Measurements from ENCODE around the gene ST6GALNAC3.

ST6GALNAC3 gene

GRCh38 chr1:76256289-76257223 is 182.0 kb downstream of the ST6GALNAC3 start:
- no peak for DNase-seq

- no peak for DNase-seq
These were observed 183.3 kb downstream of the ST6GALNAC3 start for GRCh38 chr1:76257823-76258222.

GRCh38 chr1:76259270-76259669 is 184.7 kb downstream of the ST6GALNAC3 start:
- no peak for DNase-seq

- DNase-seq, result no peak
These were observed 185.7 kb downstream of the ST6GALNAC3 start for GRCh38 chr1:76260279-76260678.

DNA sequence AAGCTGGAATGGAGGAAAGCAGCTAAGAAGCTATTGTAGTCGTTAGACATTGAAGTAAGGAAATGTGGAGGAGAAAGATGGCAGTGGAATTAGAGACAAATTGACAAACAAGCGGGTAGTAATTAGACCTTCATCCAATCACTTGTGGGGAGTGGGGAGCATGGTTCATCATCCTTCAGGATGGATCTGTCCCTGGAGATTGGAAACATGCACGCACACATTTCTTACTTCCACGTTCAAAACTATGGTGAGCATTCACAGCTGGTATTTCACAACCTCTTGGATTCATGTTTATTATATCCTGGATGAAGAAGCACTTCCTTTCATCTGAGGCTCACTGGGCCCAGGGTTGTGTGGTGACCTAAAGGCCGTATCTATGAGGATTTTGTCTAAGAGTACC is 188.1 kb downstream of the ST6GALNAC3 start:
- DNase-seq, result no peak

DNA sequence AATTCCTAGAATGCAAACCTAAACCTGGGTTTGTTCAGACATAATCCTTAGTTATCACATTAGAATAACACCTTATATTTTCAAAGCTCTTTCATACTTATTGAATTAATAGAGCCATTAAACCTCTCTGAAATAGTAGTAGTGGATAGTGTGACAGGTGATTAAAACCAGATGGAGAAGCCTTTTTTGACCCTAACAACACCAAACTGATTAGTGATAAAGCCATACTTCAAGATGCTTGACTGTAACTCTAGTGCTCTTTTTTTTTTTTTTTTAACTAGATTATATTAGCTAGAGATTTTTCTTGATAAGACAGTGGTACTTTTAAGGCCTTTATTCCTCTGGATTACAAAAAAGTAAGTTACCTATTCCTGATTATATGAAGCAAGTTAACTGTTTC is 190.1 kb downstream of the ST6GALNAC3 start:
- DNase-seq, result no peak

GRCh38 chr1:76266762-76267161 is 192.2 kb downstream of the ST6GALNAC3 start:
- DNase-seq, result no peak

- no peak for DNase-seq
These were observed 193.1 kb downstream of the ST6GALNAC3 start for GRCh38 chr1:76267631-76268030.

DNA sequence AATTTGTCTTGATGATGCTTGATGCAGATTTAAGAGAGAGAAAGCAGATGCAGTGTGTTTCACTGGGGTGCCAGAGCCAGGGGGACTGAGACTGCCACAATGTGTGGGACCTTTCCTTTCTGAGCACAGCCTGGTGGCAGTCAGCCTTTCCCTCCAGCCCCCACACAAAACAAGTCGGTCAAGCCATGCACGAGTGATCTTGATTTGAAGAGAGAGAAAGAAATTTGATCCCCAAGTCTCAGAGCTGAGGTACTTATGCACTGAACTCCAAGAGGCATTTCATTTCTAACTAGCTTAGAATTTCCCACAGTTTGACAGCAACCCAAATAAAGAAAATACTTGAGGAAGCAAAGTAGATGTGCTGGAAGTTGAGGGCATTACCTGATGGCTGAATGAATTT is 193.8 kb downstream of the ST6GALNAC3 start:
- DNase-seq, result no peak

DNA sequence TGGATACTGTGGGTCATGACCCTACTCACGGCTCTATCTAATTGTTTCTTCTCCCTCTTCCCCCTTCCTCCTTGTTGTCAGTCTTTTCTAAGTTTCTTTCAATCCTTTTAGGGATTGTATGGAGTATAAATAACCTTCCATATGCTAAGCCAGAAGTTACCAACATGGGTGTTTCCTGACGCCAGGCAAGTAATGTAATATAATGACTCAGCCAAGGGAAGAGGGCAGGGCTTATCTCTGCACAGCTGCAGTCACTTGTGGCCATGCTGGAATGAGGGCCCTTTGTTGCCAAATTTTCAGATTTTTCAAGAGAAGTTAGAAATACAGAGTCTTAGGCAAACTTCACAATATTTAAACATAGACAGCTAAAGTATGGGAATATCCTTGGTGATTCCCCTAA is 194.6 kb downstream of the ST6GALNAC3 start:
- peak; percentile 4 for DNase-seq

GRCh38 chr1:76274302-76274701 is 199.8 kb downstream of the ST6GALNAC3 start:
- DNase-seq, result no peak

DNA sequence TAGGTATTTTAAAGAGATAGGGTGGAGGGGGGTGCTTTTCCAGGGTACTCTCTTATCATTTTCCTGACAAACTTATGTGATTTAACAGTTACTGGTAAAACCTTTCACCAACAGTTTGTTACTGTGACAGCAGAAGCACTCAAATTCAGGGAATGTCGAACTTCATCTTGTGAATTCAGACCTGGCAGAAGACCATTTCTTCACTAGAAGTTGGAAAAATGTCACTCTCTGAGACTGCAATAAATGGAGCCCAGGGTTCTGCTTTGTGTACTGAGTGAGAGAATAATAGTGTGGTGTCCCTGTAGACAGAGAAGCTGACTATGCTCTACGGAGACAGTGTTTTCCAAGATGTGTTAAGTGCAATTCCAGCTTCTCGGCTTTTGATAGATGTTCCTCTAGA is 200.2 kb downstream of the ST6GALNAC3 start:
- DNase-seq, result no peak

DNA sequence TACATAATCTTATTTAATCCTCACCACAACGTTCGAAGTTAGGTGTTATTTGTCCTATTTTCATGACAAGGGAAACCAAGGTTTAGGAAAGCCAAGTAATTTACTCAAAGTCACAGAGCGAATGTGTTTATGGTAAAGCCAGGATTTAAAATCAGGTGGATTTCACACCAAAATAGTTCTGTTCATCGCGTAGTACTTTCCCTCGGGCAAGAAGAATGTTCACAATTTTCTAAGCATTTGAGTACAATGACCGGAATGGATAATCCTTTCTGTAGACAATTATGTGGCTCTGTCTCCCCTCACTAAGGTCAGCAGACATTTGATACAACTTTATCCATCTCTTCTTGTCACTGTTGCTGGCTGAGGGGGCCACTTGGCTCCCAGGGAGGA is 204.2 kb downstream of the ST6GALNAC3 start:
- DNase-seq, result no peak

GRCh38 chr1:76279101-76279748 is 204.7 kb downstream of the ST6GALNAC3 start:
- no peak for DNase-seq

DNA sequence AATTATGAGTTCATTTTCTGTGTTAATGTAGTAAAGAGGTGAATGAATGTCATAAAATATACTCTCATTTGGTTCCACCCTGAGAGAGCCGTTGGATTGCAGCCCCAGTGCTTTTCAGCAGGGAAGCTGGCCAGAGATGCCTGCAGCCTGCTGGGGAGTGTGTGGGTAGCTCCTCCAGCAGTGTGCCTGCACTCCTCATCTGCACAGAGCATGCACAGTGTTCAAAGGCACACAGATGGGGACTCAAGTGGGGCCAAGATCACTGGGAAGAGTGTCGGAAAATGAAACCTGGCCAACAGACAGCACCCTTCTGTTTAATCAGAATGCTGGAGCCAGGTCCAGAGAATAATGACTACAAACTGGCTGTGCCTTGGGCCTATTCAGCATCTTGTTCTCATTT is 206.8 kb downstream of the ST6GALNAC3 start:
- no peak for DNase-seq

DNA sequence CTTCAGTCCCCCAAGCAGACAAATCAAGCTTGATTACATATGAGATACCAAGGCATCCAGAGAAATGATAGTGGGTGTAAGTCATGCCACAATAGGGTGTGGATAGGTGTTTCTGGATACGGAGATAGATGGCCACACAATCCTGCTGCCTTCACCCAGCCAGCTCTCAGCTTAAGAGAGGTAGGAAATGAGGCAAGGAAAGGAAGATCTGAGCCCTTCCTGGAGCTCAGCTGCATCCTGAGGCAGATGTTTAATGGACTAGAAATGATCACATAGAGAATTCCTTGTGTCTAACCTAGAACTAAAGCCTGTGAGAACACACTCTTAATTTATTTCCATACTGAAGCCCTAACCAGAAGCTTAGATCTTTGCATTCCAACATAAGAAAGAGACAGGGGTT is 210.3 kb downstream of the ST6GALNAC3 start:
- no peak for DNase-seq

- no peak for DNase-seq
These were observed 211.1 kb downstream of the ST6GALNAC3 start for GRCh38 chr1:76285578-76286135.

GRCh38 chr1:76287917-76288316 is 213.4 kb downstream of the ST6GALNAC3 start:
- no peak for DNase-seq

DNA sequence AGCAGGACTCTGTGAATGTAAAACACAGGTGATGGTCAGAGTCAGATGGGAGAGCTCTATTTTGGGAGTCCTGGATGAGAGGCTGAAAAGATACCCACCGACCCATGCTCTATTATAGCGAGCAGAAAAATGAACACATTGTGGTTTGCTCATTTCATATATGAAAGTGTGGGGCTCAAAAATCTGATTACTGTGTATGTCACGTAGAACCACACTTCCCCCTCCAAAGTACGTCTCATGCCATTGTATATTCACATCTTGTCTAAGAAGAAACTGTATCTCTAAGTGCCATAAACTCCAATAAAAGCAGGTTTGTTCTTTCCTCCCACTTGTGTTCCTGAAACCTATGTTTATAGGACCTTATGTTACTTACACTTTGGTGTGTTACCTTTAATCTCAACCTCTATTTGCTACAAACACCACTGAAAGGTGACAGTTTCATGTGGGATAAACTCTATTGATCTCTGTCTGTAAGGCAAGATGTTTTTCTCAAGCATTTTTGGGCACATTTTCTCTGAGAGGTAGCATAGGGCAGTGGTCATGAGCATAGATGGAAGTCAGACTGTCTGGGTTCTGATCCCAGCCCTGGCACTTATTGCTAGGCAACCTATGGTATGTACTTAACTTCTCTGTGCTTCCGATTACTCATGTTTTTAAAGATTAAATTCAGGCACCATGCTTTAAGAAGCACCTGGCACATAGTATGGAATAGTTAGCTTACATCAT is 214.4 kb downstream of the ST6GALNAC3 start:
- DNase-seq, result no peak

DNA sequence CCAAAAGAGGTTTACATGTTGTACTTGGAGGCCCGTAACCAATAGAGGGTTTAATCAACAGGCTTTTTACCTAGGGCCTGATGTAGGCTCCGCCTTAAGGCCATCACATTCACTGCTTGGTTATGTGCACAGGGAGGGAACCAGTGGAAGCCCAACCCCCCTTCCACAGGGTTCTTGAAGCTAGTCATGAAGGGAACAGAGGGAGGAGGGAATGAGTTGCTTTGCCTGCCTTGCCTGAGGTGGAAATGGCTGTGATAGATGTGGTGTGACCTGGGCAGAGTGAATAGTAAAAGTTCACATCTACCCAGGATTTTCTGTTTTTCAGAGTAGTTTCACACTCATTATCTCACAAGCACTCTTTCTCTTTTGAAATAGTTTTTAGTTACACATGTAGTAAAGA is 215.1 kb downstream of the ST6GALNAC3 start:
- DNase-seq, result peak; percentile 47

DNA sequence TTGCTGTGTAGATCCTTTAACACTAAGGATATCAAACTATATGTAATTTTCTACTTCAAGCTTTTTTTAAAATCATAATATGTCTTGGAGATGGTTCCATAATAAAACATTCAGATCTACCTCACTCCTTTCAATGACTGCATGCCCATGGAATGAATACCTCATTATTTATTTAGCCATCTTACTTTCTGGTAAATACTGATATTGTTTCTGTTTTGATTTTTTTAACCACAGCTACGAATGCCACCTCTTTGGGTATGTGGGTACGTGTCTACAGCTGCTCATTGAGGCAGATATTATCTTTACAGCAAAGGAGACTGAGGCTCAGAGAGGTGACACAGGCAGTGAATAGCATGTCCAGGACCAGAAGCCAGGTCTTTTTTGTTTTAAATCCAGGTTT is 215.7 kb downstream of the ST6GALNAC3 start:
- peak; percentile 68 for DNase-seq

- DNase-seq, result no peak
These were observed 216.6 kb downstream of the ST6GALNAC3 start for GRCh38 chr1:76291191-76291590.

DNA sequence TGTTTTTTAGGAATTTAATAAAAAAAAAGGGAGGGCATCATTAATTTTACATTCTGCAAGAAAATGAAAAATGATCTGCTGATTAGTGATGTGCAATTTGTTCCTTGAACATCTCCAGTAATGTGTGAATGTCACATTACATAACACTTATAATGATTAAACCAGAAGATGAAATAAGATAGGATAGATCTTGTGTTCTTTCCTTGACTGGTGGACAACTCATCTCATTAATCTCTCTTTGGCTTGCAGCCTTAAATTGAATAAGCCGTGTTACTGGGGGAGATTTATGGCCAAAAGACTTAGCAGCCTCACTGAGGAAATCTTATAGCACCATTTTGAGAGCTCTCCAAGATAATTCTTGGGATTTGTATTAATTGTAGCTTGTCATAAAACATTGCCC is 217.2 kb downstream of the ST6GALNAC3 start:
- peak; percentile 38 for DNase-seq
